Activated CD8-positive, alpha-beta memory T cell treated with anti-CD3 and anti-CD28 coated beads for 4 hours (primary cell): Measurements from ENCODE around the gene HES1.
A peak's percentile ranks its signal among the peaks of the same experiment; 100 is the strongest.
"Not testable (repeated sequence)": the region's sequence is repeated elsewhere in the genome, so short reads cannot be mapped to it uniquely, and the experiment has no call there.

Experiments
- DNase-seq, 2 donors: peaks; one replicate each; pipeline ENCODE4 v3.0.0-alpha.2; 2020; ENCODE audit warnings: low read depth in 2 of 2

HES1 gene

GRCh38 chr3:194128202-194128918, 7.6 kb upstream of the HES1 start:
- no peak for DNase-seq

GRCh38 chr3:194128919-194129295, 7.0 kb upstream of the HES1 start:
- not testable (repeated sequence) for DNase-seq

- DNase-seq, result no peak
Observed at GRCh38 chr3:194129581-194130133, 6.3 kb upstream of the HES1 start.

- DNase-seq, result no peak
Observed at GRCh38 chr3:194130188-194130587, 5.8 kb upstream of the HES1 start.

- DNase-seq, result no peak
Observed at GRCh38 chr3:194130807-194131589, 5.0 kb upstream of the HES1 start.

GRCh38 chr3:194132465-194133286, 3.3 kb upstream of the HES1 start:
- no peak for DNase-seq

- no peak for DNase-seq
Observed at GRCh38 chr3:194133661-194134230, 2.2 kb upstream of the HES1 start.

GRCh38 chr3:194134231-194134756, 1.7 kb upstream of the HES1 start:
- peak; percentile 10 to 39 for DNase-seq

GRCh38 chr3:194134757-194135515, 1.0 kb upstream of the HES1 start:
- DNase-seq, result peak; percentile 61 to 72

- no peak for DNase-seq
Observed at GRCh38 chr3:194135516-194135805, 487 bp upstream of the HES1 start.

GRCh38 chr3:194136519-194137007, 615 bp downstream of the HES1 start:
- DNase-seq, result no peak

- no peak for DNase-seq
Observed at GRCh38 chr3:194137008-194137505, 1.1 kb downstream of the HES1 start.

- DNase-seq, result no peak
Observed at GRCh38 chr3:194137506-194138474, 1.8 kb downstream of the HES1 start.

- no peak for DNase-seq
Observed at GRCh38 chr3:194138732-194139070, 2.8 kb downstream of the HES1 start.

GRCh38 chr3:194139071-194139813, 3.3 kb downstream of the HES1 start:
- DNase-seq, result no peak

GRCh38 chr3:194139814-194140391, 4.0 kb downstream of the HES1 start:
- no peak for DNase-seq

- DNase-seq, result no peak
Observed at GRCh38 chr3:194140520-194141414, 4.8 kb downstream of the HES1 start.
